Dermis blood vessel endothelial cell (primary cell): ENCODE measurements around the gene LRWD1. TPM values are rescaled to one million over a fixed set of nuclear protein-coding genes. Genes with fewer than 3 reads are reported as not detected.
A peak's percentile ranks its signal among the peaks of the same experiment; 100 is the strongest.
"Not testable (repeated sequence)": the region's sequence is repeated elsewhere in the genome, so short reads cannot be mapped to it uniquely, and the experiment has no call there.

ENCODE experiments used
- DNase-seq: peaks from one replicate; pipeline ENCODE4 v3.0.0; 2010
- total RNA-seq: library from RNA; depleted of rRNA; stranded (reverse); fragments of >200 nt; gene quantifications from 2 replicates; pipeline ENCODE4 v1.2.3, GENCODE V29; 2014

LRWD1 gene
- total RNA-seq, 1 donor from 2014 or later = 21.6 TPM

DNA sequence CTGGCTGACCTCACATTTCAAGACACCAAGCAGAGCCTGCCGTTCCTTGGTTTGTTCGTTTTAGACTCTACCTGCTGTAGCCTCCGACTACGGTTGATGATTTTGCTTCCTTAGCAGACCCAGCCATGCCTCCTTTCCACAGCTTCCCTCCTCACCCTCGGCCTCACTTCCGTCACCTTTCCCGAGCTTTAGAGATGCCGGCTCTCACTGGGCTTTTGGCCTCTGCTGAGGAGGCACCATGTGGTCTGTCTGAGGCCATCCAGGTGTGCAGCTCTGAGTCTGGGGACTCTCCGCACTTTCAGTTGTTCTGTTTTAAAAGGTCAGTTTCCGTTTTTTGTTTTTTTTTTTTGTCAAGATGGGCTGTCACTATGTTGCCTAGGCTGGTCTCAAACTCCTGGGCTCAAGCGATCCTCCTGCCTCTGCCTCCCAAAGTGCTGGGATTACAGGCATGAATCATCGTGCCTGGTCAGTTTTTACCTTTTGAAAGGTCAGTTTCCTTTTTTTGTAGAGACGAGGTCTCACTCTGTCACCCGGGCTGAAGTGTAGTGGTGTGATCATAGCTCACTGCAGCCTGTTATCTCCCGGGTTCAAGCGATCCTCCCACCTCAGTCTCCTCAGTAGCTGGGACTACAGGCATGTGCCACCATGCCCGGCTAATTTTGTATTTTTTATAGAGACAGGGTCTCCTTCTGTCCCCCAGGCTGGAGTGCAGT, 19.7 kb upstream of the LRWD1 start:
- no peak for DNase-seq

DNA sequence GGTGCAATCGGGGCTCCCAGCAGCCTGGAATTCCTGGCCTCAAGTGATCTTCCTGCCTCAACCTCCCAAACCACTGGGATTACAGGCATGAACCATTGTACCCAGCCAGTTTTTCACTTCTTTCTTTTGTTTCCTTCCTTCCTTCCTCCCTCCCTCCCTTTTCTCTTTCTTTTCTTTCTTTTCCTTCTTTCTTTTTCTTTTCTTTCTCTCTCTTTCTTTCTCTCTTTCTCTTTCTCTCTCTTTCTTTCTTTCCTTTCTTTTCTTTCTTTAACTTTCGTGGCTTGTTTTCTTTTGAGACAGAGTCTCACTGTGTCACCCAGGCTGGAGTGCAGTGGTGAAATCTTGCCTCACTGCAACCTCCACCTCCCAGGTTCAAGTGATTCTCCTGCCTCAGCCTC, 19.1 kb upstream of the LRWD1 start:
- no peak for DNase-seq

DNA sequence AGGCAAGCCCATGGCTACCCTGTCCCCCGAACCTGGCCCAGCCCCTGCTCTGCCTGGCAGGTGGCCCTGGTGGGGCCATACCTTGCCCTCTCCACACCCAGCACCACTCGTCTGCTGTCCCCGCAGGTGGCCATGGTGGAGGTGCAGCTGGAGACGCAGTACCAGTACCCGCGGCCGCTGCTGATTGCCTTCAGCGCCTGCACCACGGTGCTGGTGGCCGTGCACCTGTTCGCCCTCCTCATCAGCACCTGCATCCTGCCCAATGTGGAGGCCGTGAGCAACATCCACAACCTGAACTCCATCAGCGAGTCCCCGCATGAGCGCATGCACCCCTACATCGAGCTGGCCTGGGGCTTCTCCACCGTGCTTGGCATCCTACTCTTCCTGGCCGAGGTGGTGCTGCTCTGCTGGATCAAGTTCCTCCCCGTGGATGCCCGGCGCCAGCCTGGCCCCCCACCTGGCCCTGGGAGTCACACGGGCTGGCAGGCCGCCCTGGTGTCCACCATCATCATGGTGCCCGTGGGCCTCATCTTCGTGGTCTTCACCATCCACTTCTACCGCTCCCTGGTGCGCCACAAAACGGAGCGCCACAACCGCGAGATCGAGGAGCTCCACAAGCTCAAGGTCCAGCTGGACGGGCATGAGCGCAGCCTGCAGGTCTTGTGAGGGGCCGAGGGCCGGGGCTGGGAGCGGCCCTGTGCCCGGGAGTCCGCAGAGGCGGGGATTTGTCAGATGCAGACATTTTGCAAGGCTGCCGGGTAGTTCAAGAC, 18.2 kb upstream of the LRWD1 start:
- no peak for DNase-seq

- DNase-seq = no peak
Measured at GRCh38 chr7:102447311-102447710, 17.5 kb upstream of the LRWD1 start.

GRCh38 chr7:102449136-102449535, 15.6 kb upstream of the LRWD1 start:
- no peak for DNase-seq

DNA sequence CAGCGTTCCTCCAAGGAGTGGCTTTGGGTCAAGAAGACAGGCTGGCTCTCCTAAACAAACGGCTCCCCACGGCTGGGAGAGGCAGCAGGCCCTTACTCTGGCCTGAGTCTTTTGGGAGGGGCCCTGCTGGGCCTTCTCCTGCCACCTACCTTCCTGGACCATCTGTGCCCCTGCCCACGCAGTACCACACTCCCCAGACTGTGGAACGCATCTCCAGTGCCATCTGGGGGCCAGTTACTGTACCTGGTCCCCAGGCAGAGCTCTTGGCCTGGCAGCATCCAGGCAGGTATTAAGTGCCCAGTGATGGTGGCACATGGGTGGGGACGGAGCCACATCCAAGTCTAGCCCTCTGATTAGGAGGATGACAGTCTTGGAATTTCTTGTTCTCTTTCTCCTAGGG, 14.5 kb upstream of the LRWD1 start:
- DNase-seq = peak; percentile 44

GRCh38 chr7:102451371-102452054, 13.3 kb upstream of the LRWD1 start:
- peak; percentile 43 for DNase-seq

DNA sequence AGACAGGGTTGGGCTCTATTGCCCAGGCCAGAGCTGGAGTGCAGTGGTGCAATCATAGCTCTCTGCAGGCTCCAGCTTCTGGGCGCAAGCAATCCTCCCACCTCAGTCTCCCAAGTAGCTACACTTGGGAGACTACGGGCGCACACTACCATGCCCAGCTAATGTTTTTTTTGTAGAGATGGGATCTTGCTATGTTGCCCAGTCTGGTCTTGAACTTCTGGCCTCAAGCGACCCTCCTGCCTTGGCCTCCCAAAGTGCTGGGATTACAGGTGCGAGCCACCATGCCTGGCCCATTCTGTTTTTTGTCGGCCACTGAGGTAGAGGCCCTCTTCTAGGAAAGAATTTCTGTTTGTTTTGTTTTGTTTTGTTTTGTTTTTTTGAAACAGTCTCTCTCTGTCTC, 12.3 kb upstream of the LRWD1 start:
- DNase-seq = no peak

DNA sequence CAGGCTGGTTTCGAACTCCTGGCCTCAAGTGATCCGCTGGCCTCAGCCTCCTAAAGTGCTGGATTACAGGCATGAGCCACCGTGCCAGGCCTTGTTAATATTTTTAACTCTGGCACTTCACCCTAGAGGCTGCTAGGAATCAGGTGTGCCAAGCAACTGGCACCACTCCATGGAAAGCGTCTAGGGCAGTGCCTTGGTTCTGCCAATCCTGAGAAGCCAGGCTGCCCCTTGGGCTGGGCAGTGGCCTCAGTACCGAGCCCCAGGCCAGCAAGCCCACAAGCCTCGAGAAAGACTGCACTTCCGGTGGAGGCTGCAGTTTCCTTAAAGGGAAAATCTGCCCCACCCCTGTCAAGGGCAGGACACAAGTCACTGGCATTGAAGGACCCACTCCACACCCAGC, 11.5 kb upstream of the LRWD1 start:
- DNase-seq = no peak

- DNase-seq = no peak
Measured at GRCh38 chr7:102454468-102454867, 10.3 kb upstream of the LRWD1 start.

DNA sequence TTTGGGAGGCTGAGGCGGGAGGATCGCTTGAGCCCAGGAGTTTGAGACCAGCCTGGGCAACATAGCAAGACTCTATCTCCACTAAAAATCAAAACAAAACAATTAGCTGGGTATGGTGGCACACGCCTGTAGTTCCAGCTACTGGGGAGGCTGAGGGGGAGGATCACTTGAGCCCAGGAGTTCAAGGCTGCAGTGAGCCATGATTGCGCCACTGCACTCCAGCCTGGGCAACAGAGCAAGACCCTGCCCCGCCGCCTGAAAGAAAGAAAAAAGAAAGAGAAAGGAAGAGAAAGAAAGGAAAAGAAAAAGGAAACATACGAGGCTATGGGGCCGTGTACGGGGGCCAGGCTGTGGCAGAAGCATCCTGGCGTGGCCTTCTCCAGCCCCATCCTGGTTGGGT, 9.9 kb upstream of the LRWD1 start:
- not testable (repeated sequence) for DNase-seq

GRCh38 chr7:102455596-102455995, 9.2 kb upstream of the LRWD1 start:
- DNase-seq = no peak

- DNase-seq = no peak
Measured at GRCh38 chr7:102456327-102456726, 8.5 kb upstream of the LRWD1 start.

DNA sequence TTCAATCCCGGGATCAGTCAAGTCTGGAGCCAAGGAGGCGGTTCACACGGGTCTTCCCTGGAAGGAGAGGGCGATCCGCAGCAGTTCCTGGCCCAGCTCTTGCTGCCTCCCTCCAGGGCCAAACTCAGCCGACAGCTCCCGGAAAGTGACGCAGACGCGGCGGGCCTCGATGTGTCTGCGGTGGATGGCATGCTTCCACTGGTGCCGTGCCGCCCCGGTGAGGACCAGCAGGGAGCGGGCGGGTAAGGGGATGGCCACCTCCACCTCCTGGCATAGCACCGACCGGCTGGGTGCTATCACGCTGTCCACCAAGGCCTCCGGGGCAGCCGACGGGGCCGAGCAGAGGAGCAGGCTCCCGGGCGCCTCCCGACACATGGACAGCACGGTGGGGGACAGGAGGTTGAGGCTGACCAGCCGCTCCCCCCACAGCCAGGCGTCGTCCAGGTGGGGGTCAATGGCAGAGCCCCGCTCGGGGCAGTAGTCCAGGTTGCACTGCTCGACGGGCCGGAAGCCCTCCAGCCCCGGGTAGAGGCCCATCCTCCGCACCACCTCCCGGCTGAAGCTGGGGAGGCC, 7.3 kb upstream of the LRWD1 start:
- no peak for DNase-seq

- no peak for DNase-seq
Measured at GRCh38 chr7:102459221-102459844, 5.5 kb upstream of the LRWD1 start.

DNA sequence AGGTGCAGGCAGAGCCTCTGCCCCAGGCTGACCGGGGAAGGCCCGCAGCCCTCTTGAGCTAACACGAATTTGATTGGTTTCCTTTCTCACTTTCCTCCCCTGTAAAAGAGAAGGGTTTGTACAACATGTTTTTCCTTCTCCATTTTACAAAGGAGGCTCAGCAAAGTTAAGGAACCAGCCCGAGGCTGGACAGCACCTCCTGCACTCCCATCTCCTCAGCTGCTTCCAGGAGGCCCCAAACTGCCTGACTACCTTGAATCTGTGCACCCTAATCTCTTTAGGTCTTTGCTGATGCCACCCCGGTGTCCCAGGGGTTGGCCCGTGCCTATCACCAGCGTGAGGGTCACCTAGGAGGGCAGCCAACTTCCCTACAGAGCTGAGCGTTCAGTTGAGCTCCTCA, 4.3 kb upstream of the LRWD1 start:
- DNase-seq = no peak

DNA sequence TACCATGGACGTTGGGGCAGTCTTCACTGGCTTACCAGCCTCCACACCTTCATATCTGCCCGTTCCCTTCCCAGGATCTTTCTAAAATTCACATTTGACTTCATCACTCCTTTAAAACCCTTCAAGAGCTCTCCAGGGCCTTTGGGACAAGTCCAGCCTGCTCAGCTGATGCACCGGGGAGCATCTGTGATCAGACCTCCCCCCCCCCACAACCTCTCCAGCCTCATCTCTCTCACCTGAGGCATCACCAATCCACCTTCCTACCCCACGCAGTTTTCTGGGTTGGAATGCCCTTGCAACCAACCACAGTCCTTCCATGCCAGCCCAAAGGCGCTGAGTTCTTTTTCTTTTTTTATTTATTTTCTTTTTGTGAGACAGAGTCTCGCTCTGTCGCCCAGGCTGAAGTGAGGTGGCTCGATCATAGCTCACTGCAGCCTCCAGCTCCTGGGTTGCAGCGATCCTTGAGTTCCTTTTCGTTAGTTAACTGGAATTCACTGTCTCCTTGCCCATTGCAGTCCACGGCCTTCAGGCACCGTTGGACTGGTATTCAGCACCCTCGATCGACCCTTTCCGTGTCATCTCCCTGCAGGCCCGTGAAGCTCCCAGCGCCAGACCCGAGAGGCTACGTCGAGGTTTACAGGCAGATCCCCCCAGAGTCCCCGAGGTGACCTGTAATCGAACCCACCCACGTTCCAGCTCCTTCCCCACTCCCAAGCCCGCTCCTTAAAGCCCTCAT, 775 bp upstream of the LRWD1 start:
- peak; percentile 22 for DNase-seq

DNA sequence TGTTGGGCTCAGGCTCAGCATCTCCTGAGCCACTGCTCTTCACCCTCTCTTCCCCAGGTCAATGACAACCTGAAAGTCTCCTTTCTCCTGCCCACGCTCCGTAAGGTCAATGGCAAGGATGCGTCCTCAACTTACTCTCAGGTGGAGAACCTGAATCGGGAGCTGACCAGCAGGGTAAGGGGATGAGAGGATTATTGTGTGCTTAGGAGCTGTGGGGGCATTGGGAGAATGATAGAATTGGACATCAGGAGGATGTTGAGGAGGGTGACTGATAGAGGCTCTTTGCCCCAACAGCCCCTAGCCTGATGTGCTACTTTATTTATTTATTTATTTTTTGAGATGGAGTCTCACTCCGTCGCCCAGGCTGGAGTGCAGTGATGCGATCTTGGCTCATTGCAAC, 1.3 kb downstream of the LRWD1 start:
- DNase-seq = no peak

- no peak for DNase-seq
Measured at GRCh38 chr7:102467581-102468477, 3.0 kb downstream of the LRWD1 start.

DNA sequence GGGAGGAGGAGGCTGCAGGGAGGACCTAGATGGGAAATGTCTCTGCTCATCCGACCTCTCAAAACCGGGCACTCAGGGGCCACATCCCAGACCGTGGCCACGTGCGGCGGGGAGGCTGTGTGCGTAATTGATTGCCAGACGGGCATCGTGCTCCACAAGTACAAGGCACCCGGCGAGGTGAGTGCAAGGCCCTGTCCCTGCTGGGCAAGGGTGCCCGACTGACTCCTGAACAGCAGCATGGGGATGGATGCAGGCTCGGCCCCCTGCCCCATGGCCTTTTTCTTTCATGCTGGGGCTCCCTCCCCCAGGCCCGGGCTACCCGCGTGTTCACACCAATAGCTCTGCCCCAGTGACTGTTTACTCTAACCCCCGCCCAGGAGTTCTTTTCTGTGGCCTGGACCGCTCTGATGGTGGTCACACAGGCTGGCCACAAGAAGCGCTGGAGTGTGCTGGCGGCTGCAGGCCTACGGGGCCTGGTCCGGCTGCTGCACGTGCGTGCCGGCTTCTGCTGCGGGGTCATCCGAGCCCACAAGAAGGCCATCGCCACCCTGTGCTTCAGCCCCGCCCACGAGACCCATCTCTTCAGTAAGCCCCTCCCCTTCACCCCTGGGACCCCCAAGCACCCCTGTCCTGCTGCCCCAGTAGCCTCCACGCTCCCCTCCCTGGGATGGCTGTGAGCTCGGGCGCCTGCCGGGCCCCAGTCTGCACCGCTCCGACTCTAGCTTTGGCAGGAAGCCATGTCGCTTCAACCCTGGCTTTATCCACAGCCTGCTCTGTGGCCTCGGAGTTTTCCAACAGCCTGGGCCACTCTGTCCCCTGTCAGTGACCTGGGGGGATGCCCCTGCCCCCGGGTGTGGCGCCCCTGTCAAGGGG, 3.9 kb downstream of the LRWD1 start:
- DNase-seq = no peak
